NCI-H510A (cell line): ENCODE results near the gene THOP1.

Source experiments
- DNase-seq: peaks from one replicate; lab custom pipeline; 2025; lab: John Stamatoyannopoulos, UW

The THOP1 gene

GRCh38 chr19:2854849-2855248 is 69.5 kb downstream of the THOP1 start:
- DNase-seq: no peak

GRCh38 chr19:2856457-2857050 is 71.3 kb downstream of the THOP1 start:
- DNase-seq: no peak

GRCh38 chr19:2858864-2859263 is 73.6 kb downstream of the THOP1 start:
- no peak for DNase-seq

- no peak for DNase-seq
Observed at GRCh38 chr19:2863816-2864215, 78.5 kb downstream of the THOP1 start.
